ENCODE measurements around the gene TLCD2. TPM values are rescaled to one million over a fixed set of nuclear protein-coding genes. Genes with fewer than 3 reads are reported as not detected.
A peak's percentile ranks its signal among the peaks of the same experiment; 100 is the strongest.

Gene TLCD2
- total RNA-seq, 1 experiment from 2014 or later: 12.0 TPM

DNA sequence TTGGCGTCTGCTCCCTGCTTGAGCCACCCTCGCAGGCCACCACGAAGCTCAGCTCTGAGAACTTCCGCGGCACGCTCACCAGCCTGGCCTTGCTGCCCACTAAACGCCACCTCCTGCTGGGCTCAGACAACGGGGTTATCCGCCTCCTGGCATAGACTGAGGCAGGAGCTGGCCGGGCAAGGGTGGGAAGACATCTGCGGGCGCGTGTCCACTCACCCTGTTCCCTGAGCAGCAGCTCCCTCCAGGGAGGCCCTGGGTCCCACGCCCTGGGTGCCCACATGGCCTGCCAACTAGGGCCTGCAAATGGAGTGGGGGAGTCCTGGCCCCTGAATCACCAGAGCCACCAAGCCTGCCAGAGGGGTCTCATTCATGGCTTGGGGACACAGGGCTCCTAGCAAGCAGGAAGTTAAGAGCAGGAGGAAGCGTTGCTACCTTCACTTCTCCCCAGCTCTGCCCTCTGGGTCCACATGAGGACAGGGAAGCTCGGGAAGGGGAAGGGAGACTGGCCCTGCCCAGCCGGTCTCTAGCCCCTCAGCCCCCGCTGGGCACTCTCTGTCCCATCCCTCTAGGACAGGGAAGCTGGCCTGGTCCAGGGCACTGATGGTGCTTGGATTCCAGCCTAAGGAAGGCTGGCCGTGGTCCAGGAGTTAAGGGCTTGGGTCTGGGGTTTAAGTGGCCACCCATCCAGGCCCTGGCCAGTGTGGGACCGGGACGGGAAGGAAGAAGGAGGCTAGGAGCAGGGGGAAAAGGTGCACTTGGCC, 27.5 kb upstream of the TLCD2 start:
- BruUV-seq (replicated peaks): TSS peak; percentile 38
- Histone ChIP-seq H3K36me3 (ENCODE audit: control insufficient read depth, insufficient read depth, low read length) (peaks cover 2% of the 10 kb centered on the region; the same call in 1 of the 2 replicates), H3K4me3 (ENCODE audit: low read depth, low read length) (no peak overlapping the region), H3K4me1 (peaks cover 31% of the 10 kb centered on the region), H3K9me3 (no peaks in the 10 kb centered on the region), H3K27me3 (replicated peaks; ENCODE audit: control insufficient read depth, insufficient read depth, low read length) (no peaks in the 10 kb centered on the region)
- H3K9me3 Mint-ChIP-seq (ENCODE audit: unreplicated experiment): no peaks in the 10 kb centered on the region
- TF ChIP-seq, protein P1, sequence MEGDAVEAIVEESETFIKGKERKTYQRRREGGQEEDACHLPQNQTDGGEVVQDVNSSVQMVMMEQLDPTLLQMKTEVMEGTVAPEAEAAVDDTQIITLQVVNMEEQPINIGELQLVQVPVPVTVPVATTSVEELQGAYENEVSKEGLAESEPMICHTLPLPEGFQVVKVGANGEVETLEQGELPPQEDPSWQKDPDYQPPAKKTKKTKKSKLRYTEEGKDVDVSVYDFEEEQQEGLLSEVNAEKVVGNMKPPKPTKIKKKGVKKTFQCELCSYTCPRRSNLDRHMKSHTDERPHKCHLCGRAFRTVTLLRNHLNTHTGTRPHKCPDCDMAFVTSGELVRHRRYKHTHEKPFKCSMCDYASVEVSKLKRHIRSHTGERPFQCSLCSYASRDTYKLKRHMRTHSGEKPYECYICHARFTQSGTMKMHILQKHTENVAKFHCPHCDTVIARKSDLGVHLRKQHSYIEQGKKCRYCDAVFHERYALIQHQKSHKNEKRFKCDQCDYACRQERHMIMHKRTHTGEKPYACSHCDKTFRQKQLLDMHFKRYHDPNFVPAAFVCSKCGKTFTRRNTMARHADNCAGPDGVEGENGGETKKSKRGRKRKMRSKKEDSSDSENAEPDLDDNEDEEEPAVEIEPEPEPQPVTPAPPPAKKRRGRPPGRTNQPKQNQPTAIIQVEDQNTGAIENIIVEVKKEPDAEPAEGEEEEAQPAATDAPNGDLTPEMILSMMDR (IDR thresholded peaks at IDR 0.05; ENCODE audit: insufficient read depth in 1 of 2, low read depth in 1 of 2, low read length in 1 of 2, severe bottlenecking in 1 of 2, unreplicated experiment in 1 of 2): no peak
- peaks cover 17% of the 10 kb centered on the region for H3K36me3 Mint-ChIP-seq (ENCODE audit: insufficient read depth, unreplicated experiment)
- POLR2A ChIA-PET: interaction anchor here (1.9 kb wide), 1 partner anchor 32 kb away, joined by 19 read pairs; no protein-coding TSS in a partner anchor
- H3K4me3 Mint-ChIP-seq (ENCODE audit: unreplicated experiment): no peak overlapping the region
- H3K27me3 Mint-ChIP-seq (ENCODE audit: insufficient read depth, unreplicated experiment): no peaks in the 10 kb centered on the region
- peaks cover 29% of the 10 kb centered on the region for H3K4me1 Mint-ChIP-seq (ENCODE audit: low read depth, unreplicated experiment)
- CTCF ChIA-PET: interaction anchor here (0.8 to 2.2 kb wide), 2 partner anchors 17 to 21 kb away, joined by 3 to 17 read pairs; no protein-coding TSS in a partner anchor
- peak overlapping the region; percentile 75 for H3K27ac Mint-ChIP-seq (ENCODE audit: unreplicated experiment)
- no peak for DNase-seq
- intact Hi-C loops (cut with micrococcal nuclease; ENCODE audit: unreplicated experiment): no loop called here

DNA sequence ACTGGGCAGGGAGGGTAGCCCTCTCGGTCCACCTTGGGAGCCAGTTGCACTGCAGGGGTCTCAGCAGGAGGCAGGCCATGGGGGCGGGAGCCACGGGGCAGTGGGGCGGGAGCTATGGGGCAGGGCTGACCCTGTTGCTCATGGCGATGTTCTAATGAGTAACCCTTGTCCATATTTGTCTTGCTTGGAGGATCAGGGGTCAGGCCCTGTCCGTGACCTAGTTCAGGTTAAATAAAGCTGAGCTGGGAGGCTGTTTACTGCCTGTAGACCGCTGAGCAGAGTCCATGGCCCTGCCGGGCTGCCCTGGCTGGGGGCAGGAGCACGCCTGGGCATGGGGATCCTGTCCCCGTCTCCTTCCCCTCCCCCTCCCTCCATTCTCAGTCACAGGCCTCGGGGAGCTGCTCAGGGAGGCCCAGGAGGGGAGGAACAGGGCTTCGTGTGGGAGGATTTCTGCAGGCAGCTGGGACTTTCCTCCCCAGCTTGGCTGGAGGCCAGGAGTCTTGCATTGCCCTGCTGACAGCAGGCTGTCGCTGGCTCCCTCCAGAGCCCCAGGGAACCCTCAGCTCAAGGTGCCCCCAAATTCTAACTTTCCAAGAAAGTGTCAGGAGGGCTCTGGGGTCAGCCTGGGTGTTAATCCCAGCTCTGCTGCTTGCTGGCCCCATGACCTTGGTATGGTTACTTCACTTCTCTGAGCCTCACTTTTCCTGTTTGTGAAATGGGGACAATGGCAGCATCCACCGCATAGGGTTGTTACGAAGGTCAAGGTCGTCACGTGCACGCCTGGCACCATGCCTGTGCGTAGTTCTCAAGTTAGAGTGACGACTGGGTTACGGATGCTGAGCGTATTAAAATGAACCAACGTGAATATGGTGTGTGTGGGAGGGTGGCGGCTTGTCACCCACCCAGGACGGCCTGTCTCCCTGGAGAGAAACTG, 26.4 kb upstream of the TLCD2 start:
- Histone ChIP-seq H3K9me3 (no peaks in the 10 kb centered on the region), H3K27me3 (replicated peaks; ENCODE audit: control insufficient read depth, insufficient read depth, low read length) (no peaks in the 10 kb centered on the region), H3K4me3 (ENCODE audit: low read depth, low read length) (no peak overlapping the region), H3K36me3 (ENCODE audit: control insufficient read depth, insufficient read depth, low read length) (peaks cover 2% of the 10 kb centered on the region; the same call in 1 of the 2 replicates), H3K4me1 (peaks cover 23% of the 10 kb centered on the region)
- no TSS peak for BruUV-seq (replicated peaks)
- Mint-ChIP-seq H3K9me3 (ENCODE audit: unreplicated experiment) (no peaks in the 10 kb centered on the region), H3K4me1 (ENCODE audit: low read depth, unreplicated experiment) (peaks cover 18% of the 10 kb centered on the region), H3K4me3 (ENCODE audit: unreplicated experiment) (peak overlapping the region; percentile 24), H3K36me3 (ENCODE audit: insufficient read depth, unreplicated experiment) (peaks cover 24% of the 10 kb centered on the region), H3K27me3 (ENCODE audit: insufficient read depth, unreplicated experiment) (no peaks in the 10 kb centered on the region), H3K27ac (ENCODE audit: unreplicated experiment) (peak overlapping the region; percentile 75)
- TF ChIP-seq, protein P1 (IDR thresholded peaks at IDR 0.05; ENCODE audit: insufficient read depth in 1 of 2, low read depth in 1 of 2, low read length in 1 of 2, severe bottlenecking in 1 of 2, unreplicated experiment in 1 of 2): no peak
- ChIA-PET CTCF (interaction anchor here (0.6 to 2.2 kb wide), 10 partner anchors 15 to 579 kb away, joined by 3 to 17 read pairs (median 5); no protein-coding TSS in a partner anchor), POLR2A (interaction anchor here (0.6 to 2.3 kb wide), 9 partner anchors 14 to 347 kb away, joined by 3 to 21 read pairs (median 8); no protein-coding TSS in a partner anchor)
- peak; percentile 82 to 88 for DNase-seq
- intact Hi-C loops (cut with micrococcal nuclease; ENCODE audit: unreplicated experiment): loop anchor here (1.0 kb wide), 1 partner anchor 34 kb away; no protein-coding TSS in a partner anchor
